ENCODE data around the gene DYNC2H1. TPM values are rescaled to one million over a fixed set of nuclear protein-coding genes. Genes with fewer than 3 reads are reported as not detected.

DYNC2H1 gene, protein sequence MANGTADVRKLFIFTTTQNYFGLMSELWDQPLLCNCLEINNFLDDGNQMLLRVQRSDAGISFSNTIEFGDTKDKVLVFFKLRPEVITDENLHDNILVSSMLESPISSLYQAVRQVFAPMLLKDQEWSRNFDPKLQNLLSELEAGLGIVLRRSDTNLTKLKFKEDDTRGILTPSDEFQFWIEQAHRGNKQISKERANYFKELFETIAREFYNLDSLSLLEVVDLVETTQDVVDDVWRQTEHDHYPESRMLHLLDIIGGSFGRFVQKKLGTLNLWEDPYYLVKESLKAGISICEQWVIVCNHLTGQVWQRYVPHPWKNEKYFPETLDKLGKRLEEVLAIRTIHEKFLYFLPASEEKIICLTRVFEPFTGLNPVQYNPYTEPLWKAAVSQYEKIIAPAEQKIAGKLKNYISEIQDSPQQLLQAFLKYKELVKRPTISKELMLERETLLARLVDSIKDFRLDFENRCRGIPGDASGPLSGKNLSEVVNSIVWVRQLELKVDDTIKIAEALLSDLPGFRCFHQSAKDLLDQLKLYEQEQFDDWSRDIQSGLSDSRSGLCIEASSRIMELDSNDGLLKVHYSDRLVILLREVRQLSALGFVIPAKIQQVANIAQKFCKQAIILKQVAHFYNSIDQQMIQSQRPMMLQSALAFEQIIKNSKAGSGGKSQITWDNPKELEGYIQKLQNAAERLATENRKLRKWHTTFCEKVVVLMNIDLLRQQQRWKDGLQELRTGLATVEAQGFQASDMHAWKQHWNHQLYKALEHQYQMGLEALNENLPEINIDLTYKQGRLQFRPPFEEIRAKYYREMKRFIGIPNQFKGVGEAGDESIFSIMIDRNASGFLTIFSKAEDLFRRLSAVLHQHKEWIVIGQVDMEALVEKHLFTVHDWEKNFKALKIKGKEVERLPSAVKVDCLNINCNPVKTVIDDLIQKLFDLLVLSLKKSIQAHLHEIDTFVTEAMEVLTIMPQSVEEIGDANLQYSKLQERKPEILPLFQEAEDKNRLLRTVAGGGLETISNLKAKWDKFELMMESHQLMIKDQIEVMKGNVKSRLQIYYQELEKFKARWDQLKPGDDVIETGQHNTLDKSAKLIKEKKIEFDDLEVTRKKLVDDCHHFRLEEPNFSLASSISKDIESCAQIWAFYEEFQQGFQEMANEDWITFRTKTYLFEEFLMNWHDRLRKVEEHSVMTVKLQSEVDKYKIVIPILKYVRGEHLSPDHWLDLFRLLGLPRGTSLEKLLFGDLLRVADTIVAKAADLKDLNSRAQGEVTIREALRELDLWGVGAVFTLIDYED (N-terminal part only)
- 25.3 TPM for total RNA-seq

DNA sequence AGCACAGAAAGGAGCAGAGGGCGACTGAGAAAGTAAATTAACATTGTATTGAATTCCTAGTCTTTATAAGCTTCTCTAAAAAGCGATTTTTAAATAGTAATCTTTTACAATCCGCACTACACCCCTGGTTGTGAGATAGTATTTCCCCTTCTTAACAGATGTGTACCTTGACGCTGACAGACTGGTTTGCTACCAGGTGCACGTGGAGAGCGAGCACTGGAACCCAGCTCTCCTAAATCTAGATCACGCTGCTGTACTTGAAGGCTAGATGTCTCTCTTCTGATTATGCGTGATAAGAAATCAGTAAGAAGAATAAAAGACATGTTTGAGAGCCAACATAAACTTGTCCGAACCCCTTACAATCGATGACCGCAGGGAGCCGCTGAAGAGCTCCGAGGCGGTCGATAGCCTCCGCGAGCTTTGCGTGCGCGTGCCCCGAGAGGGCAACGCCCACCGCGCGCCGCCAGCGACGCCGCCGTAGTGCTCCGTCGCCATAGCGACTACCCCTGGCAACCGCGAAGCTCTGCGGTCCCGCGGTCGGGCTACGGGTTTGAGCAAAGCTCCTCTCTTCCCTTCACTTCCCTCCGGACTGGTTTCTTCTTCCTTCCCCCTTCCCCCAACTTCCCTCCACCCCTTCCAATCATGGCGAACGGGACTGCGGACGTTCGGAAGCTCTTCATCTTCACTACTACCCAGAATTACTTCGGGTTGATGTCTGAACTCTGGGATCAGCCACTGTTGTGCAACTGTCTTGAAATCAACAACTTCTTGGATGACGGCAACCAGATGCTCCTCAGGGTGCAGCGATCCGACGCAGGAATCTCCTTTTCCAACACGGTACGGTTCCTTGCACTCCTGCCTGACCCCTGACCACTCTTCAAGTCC is at the start of gene DYNC2H1:
TSS of gene DYNC2H1 (plus strand) at position 494 of the 885 bp plus-strand sequence. CDS start at position 643, 149 bp downstream.
- TF ChIP-seq POLR2A (IDR thresholded peaks at IDR 0.05) (no peak), POLR2AphosphoS5 (IDR thresholded peaks at IDR 0.05; ENCODE audit: insufficient read depth in 1 of 2, low read depth in 1 of 2) (peak; percentile 55 to 77)
- TF ChIP-seq, protein P1, sequence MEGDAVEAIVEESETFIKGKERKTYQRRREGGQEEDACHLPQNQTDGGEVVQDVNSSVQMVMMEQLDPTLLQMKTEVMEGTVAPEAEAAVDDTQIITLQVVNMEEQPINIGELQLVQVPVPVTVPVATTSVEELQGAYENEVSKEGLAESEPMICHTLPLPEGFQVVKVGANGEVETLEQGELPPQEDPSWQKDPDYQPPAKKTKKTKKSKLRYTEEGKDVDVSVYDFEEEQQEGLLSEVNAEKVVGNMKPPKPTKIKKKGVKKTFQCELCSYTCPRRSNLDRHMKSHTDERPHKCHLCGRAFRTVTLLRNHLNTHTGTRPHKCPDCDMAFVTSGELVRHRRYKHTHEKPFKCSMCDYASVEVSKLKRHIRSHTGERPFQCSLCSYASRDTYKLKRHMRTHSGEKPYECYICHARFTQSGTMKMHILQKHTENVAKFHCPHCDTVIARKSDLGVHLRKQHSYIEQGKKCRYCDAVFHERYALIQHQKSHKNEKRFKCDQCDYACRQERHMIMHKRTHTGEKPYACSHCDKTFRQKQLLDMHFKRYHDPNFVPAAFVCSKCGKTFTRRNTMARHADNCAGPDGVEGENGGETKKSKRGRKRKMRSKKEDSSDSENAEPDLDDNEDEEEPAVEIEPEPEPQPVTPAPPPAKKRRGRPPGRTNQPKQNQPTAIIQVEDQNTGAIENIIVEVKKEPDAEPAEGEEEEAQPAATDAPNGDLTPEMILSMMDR (IDR thresholded peaks at IDR 0.05) = peak in 1 of 3 experiments; percentile 19
- intact Hi-C loops (cut with DNase I) = no loop called here
- peak in 1 of 2 donors; percentile 90 for DNase-seq (ENCODE audit: extremely low spot score in 2 of 2)
- no peaks in the 10 kb centered on the region for H3K27me3 ChIP-seq
- peak within 1 kb of the TSS; percentile 49 for H3K27ac ChIP-seq
- H3K4me1 ChIP-seq = peaks cover 27% of the 10 kb centered on the region
- no peaks in the 10 kb centered on the region for H3K36me3 ChIP-seq
- H3K9me3 ChIP-seq = no peaks in the 10 kb centered on the region
- H3K4me3 ChIP-seq = peak within 1 kb of the TSS; percentile 66 to 73

DNA sequence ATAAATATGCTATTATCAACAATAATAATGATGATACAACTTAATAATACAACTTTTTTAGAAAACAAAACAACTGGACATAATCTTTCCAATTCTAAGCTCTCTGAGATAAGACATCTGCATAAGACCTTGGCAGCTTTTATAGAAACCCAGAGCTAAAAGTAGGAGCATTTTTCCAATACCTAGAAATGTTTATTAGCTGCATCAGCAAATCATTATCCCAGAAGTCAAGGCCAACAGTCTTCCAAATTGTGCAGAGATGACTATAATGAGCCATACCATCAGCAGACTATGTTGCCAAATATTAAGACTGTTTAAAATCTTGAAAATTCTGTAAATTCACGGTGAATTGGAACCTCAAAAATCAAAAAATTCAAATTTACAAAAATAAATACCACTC is 47.6 kb upstream of the DYNC2H1 start:
- H3K36me3 ChIP-seq = peaks cover 0 to 44% of the 10 kb centered on the region in 2 donors
- TF ChIP-seq POLR2A (IDR thresholded peaks at IDR 0.05) (no peak), POLR2AphosphoS5 (IDR thresholded peaks at IDR 0.05; ENCODE audit: insufficient read depth in 1 of 2, low read depth in 1 of 2) (no peak)
- TF ChIP-seq, protein P1 (IDR thresholded peaks at IDR 0.05) = no peak
- H3K9me3 ChIP-seq = no peaks in the 10 kb centered on the region
- no peak overlapping the region for H3K27ac ChIP-seq
- H3K27me3 ChIP-seq = no peaks in the 10 kb centered on the region
- intact Hi-C loops (cut with DNase I) = no loop called here
- no peaks in the 10 kb centered on the region for H3K4me1 ChIP-seq
- no peak for DNase-seq (ENCODE audit: extremely low spot score in 2 of 2)
- no peak overlapping the region for H3K4me3 ChIP-seq

DNA sequence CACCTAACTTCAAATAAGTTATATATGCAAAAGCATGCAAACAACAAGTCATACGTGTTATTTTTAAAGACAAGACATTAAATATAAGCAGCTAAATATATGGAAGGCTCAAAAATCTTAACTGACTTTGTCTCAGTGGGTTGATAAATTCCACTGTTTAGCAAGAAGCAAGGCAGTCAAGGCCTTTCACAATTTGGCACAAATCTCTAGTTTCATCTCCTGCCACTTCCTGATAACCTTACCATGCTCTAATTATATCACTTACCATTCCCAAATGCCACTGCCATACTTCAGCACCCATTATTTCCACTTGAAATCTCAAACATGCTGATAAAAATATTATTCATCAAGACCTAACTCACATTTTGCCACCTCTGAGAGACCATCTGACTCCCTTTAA is 42.1 kb upstream of the DYNC2H1 start:
- Histone ChIP-seq H3K27ac (no peak overlapping the region), H3K4me3 (no peak overlapping the region), H3K36me3 (peaks cover 0 to 27% of the 10 kb centered on the region in 2 donors), H3K4me1 (no peaks in the 10 kb centered on the region), H3K9me3 (no peaks in the 10 kb centered on the region), H3K27me3 (no peaks in the 10 kb centered on the region)
- no peak for DNase-seq (ENCODE audit: extremely low spot score in 2 of 2)
- intact Hi-C loops (cut with DNase I) = no loop called here
- TF ChIP-seq POLR2A (IDR thresholded peaks at IDR 0.05) = no peak
- TF ChIP-seq, protein P1 (IDR thresholded peaks at IDR 0.05) = no peak
- no peak for TF ChIP-seq POLR2AphosphoS5 (IDR thresholded peaks at IDR 0.05; ENCODE audit: insufficient read depth in 1 of 2, low read depth in 1 of 2)

DNA sequence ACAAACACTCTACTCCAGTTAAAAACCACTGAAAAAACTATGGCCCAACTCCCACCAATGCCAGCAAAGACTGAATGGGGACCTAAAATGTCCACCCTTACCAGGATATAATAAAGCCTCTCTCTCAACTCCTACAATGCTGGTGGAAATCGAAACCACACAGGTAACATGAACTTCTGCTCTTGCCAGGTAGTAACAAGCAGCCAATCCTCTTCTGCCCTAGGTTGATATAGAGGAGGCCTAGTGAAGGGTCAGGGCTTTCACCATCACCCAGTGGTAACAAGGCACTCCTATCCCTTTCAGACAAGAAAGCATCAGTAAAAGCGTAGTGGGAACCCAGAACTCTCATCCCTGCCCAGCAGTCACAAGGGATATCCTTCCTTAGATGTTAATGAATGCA is 39.9 kb upstream of the DYNC2H1 start:
- no peaks in the 10 kb centered on the region for H3K4me1 ChIP-seq
- H3K9me3 ChIP-seq = no peaks in the 10 kb centered on the region
- peaks cover 0 to 15% of the 10 kb centered on the region in 2 donors for H3K36me3 ChIP-seq
- no peak overlapping the region for H3K27ac ChIP-seq
- no peak for DNase-seq (ENCODE audit: extremely low spot score in 2 of 2)
- H3K4me3 ChIP-seq = no peak overlapping the region
- intact Hi-C loops (cut with DNase I) = no loop called here
- no peak for TF ChIP-seq POLR2A (IDR thresholded peaks at IDR 0.05)
- TF ChIP-seq, protein P1 (IDR thresholded peaks at IDR 0.05) = no peak
- TF ChIP-seq POLR2AphosphoS5 (IDR thresholded peaks at IDR 0.05; ENCODE audit: insufficient read depth in 1 of 2, low read depth in 1 of 2) = no peak
- H3K27me3 ChIP-seq = no peaks in the 10 kb centered on the region
